ENCODE measurements around the gene CGNL1. TPM values are rescaled to one million over a fixed set of nuclear protein-coding genes. Genes with fewer than 3 reads are reported as not detected.

The CGNL1 gene
- total RNA-seq, 1 donor from 2014 or later, result 2.8 TPM

- no peaks in the 10 kb centered on the region for H3K27me3 ChIP-seq (ENCODE audit: control insufficient read depth, insufficient read depth, low read length)
- DNase-seq (ENCODE audit: low read depth), result no peak
- no peak for TF ChIP-seq CTCF (IDR thresholded peaks at IDR 0.05; ENCODE audit: insufficient read depth, low read length, poor library complexity, severe bottlenecking)
- H3K36me3 ChIP-seq (ENCODE audit: control insufficient read depth, insufficient read depth, low read length), result no peaks in the 10 kb centered on the region
- no peak overlapping the region for H3K4me3 ChIP-seq (ENCODE audit: low read depth, low read length)
Observed at GRCh38 chr15:57556040-57556439, 179.7 kb downstream of the CGNL1 start.

DNA sequence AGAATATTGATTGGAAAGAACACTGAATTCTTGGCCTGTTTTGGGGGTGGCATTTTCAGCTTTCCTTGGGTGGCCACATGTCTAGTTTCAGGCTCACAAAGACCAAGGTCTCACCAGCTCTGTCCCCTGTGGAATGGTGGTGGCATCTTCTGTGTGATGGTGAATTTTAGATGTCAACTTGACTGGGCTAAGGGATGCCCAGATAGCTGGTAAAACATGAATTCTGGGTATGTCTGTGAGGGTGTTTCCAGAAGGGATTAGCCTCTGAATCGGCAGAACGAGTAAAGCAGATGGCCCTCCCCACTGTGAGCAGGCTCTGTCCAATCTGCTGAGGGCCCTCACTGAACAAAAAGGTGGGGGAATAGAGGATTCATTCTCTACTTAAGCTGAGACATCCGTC is 181.0 kb downstream of the CGNL1 start:
- no peak for DNase-seq (ENCODE audit: low read depth)

GRCh38 chr15:57557810-57558209 is 181.5 kb downstream of the CGNL1 start:
- H3K36me3 ChIP-seq (ENCODE audit: control insufficient read depth, insufficient read depth, low read length), result no peaks in the 10 kb centered on the region
- no peaks in the 10 kb centered on the region for H3K27me3 ChIP-seq (ENCODE audit: control insufficient read depth, insufficient read depth, low read length)
- DNase-seq (ENCODE audit: low read depth), result no peak
- TF ChIP-seq CTCF (IDR thresholded peaks at IDR 0.05; ENCODE audit: insufficient read depth, low read length, poor library complexity, severe bottlenecking), result no peak
- H3K4me3 ChIP-seq (ENCODE audit: low read depth, low read length), result no peak overlapping the region

More for the DNA sequence above, 181.0 kb downstream of the CGNL1 start:
- no peaks in the 10 kb centered on the region for H3K27me3 ChIP-seq (ENCODE audit: control insufficient read depth, insufficient read depth, low read length)
- H3K4me3 ChIP-seq (ENCODE audit: low read depth, low read length), result no peak overlapping the region
- TF ChIP-seq CTCF (IDR thresholded peaks at IDR 0.05; ENCODE audit: insufficient read depth, low read length, poor library complexity, severe bottlenecking), result no peak
- H3K36me3 ChIP-seq (ENCODE audit: control insufficient read depth, insufficient read depth, low read length), result no peaks in the 10 kb centered on the region

GRCh38 chr15:57559875-57560274 is 183.6 kb downstream of the CGNL1 start:
- no peaks in the 10 kb centered on the region for H3K36me3 ChIP-seq (ENCODE audit: control insufficient read depth, insufficient read depth, low read length)
- DNase-seq (ENCODE audit: low read depth), result no peak
- H3K27me3 ChIP-seq (ENCODE audit: control insufficient read depth, insufficient read depth, low read length), result no peaks in the 10 kb centered on the region
- peak; percentile 89 for TF ChIP-seq CTCF (IDR thresholded peaks at IDR 0.05; ENCODE audit: insufficient read depth, low read length, poor library complexity, severe bottlenecking)
- no peak overlapping the region for H3K4me3 ChIP-seq (ENCODE audit: low read depth, low read length)

- no peak for DNase-seq (ENCODE audit: low read depth)
- peak; percentile 91 for TF ChIP-seq CTCF (IDR thresholded peaks at IDR 0.05; ENCODE audit: insufficient read depth, low read length, poor library complexity, severe bottlenecking)
- no peaks in the 10 kb centered on the region for H3K27me3 ChIP-seq (ENCODE audit: control insufficient read depth, insufficient read depth, low read length)
- H3K4me3 ChIP-seq (ENCODE audit: low read depth, low read length), result no peak overlapping the region
- H3K36me3 ChIP-seq (ENCODE audit: control insufficient read depth, insufficient read depth, low read length), result no peaks in the 10 kb centered on the region
Observed at GRCh38 chr15:57561041-57561711, 184.9 kb downstream of the CGNL1 start.

DNA sequence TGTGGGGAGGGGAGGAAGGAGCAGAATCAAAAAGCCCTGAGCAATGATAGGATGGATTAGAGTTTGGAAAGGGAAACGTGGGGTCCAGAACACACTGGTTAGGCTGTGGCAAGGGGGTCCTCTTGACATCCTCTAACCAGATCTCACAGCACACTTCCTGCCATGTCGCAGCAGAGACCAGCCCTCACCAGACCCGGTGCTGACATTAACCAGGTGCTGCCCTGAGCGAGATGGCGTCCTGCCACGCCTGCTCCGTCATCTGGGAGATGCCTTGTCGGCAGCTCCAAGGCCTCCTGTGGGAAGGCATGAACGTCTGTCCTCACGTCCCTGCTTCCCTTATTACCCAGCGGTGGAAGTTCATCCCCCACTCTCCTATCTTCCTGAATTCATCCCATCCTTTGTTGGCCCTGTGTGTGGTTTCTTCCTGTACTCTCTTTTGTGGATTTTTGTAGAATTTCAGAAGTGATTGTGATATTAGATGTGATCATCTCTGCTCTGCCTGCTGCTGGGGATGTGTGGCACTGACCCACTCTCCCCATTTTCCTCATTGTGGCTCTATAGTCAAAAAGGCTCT is 186.0 kb downstream of the CGNL1 start:
- no peak for DNase-seq (ENCODE audit: low read depth)

More for the DNA sequence above, 186.0 kb downstream of the CGNL1 start:
- H3K4me3 ChIP-seq (ENCODE audit: low read depth, low read length), result no peak overlapping the region
- H3K27me3 ChIP-seq (ENCODE audit: control insufficient read depth, insufficient read depth, low read length), result no peaks in the 10 kb centered on the region
- no peak for TF ChIP-seq CTCF (IDR thresholded peaks at IDR 0.05; ENCODE audit: insufficient read depth, low read length, poor library complexity, severe bottlenecking)
- no peaks in the 10 kb centered on the region for H3K36me3 ChIP-seq (ENCODE audit: control insufficient read depth, insufficient read depth, low read length)

Data from kidney epithelial cell (primary cell).